OCI-LY1 (cell line): Measurements from ENCODE around the gene PIM3.
"Not testable (repeated sequence)": the region's sequence is repeated elsewhere in the genome, so short reads cannot be mapped to it uniquely, and the experiment has no call there.

Experiments used
- H2AFZ ChIP-seq: fragments of 200-600 bp; sonication (generic), shearing (Covaris generic); 2 replicates; pipeline ENCODE4 v1.6.0; 2014; ENCODE audit warnings: antibody characterized with exemption, mild to moderate bottlenecking, low read length
- H3F3A ChIP-seq: fragments of 200-600 bp; sonication (generic), shearing (Covaris generic); 2 replicates; pipeline ENCODE4 v1.6.0; 2014; ENCODE audit warnings: mild to moderate bottlenecking, antibody characterized with exemption, low read length, moderate library complexity; ENCODE audit not compliant: insufficient read depth
- H3K27ac ChIP-seq: fragments of 200-600 bp; sonication (generic); 2 replicates; pipeline ENCODE4 v1.5.1; 2014; ENCODE audit warnings: low read length, mixed run types, mild to moderate bottlenecking, low read depth; ENCODE audit not compliant: poor library complexity, severe bottlenecking
- H3K27me3 ChIP-seq: fragments of 200-600 bp; sonication (generic); 2 replicates; pipeline ENCODE4 v1.6.0; 2014; ENCODE audit warnings: antibody characterized with exemption, mild to moderate bottlenecking, low read length, moderate library complexity; ENCODE audit not compliant: insufficient read depth
- H3K36me3 ChIP-seq: fragments of 200-600 bp; sonication (generic); 2 replicates; pipeline ENCODE4 v1.6.1; 2014; ENCODE audit warnings: mild to moderate bottlenecking, antibody characterized with exemption, low read length, moderate library complexity, mixed read lengths; ENCODE audit not compliant: insufficient read depth
- H3K4me1 ChIP-seq: fragments of 200-600 bp; sonication (generic); 2 replicates; pipeline ENCODE4 v1.5.1; 2014; ENCODE audit warnings: mild to moderate bottlenecking, low read length, moderate library complexity; ENCODE audit not compliant: insufficient read depth, severe bottlenecking
- H3K4me2 ChIP-seq: fragments of 200-600 bp; sonication (generic), shearing (Covaris generic); 2 replicates; pipeline ENCODE4 v1.6.1; 2014; ENCODE audit warnings: low read length
- H3K4me3 ChIP-seq: fragments of 200-600 bp; sonication (generic); 2 replicates; pipeline ENCODE4 v1.5.1; 2014; ENCODE audit warnings: low read length, low read depth, mild to moderate bottlenecking, mixed read lengths; ENCODE audit not compliant: poor library complexity, severe bottlenecking
- H3K79me2 ChIP-seq: fragments of 200-600 bp; shearing (Covaris generic); 2 replicates; pipeline ENCODE4 v1.6.1; 2016; ENCODE audit warnings: mixed run types, low read length, mixed read lengths; ENCODE audit not compliant: insufficient read depth
- H3K9ac ChIP-seq: fragments of 200-600 bp; sonication (generic), shearing (Covaris generic); 2 replicates; pipeline ENCODE4 v1.6.1; 2014; ENCODE audit warnings: mild to moderate bottlenecking, low read length, mixed read lengths
- H3K9me2 ChIP-seq: fragments of 200-600 bp; sonication (generic), shearing (Covaris generic); 2 replicates; pipeline ENCODE4 v1.6.1; 2014; ENCODE audit warnings: low read depth, mild to moderate bottlenecking, low read length, mixed read lengths
- H3K9me3 ChIP-seq: fragments of 200-600 bp; shearing (Covaris generic); 2 replicates; pipeline ENCODE4 v1.6.1; 2014; ENCODE audit warnings: low read length, mixed read lengths
- H4K20me1 ChIP-seq: fragments of 200-600 bp; sonication (generic), shearing (Covaris generic); 2 replicates; pipeline ENCODE4 v1.6.0; 2016; ENCODE audit warnings: mild to moderate bottlenecking, low read length; ENCODE audit not compliant: insufficient read depth
- EZH2 ChIP-seq: fragments of 200-600 bp; sonication (generic), shearing (Covaris generic); IDR thresholded peaks from 2 replicates; pipeline ENCODE4 v1.8.0; 2017; ENCODE audit warnings: borderline replicate concordance, mixed run types, mild to moderate bottlenecking, antibody characterized with exemption, low read length, moderate library complexity, mixed read lengths
- TF ChIP-seq, protein P1 (sequence below): fragments of 200-600 bp; sonication (generic), shearing (Covaris generic); IDR thresholded peaks from 2 replicates; pipeline ENCODE4 v1.5.1; 2017; ENCODE audit warnings: mild to moderate bottlenecking, antibody characterized with exemption, low read length, moderate library complexity, mixed read lengths

PIM3 gene

DNA sequence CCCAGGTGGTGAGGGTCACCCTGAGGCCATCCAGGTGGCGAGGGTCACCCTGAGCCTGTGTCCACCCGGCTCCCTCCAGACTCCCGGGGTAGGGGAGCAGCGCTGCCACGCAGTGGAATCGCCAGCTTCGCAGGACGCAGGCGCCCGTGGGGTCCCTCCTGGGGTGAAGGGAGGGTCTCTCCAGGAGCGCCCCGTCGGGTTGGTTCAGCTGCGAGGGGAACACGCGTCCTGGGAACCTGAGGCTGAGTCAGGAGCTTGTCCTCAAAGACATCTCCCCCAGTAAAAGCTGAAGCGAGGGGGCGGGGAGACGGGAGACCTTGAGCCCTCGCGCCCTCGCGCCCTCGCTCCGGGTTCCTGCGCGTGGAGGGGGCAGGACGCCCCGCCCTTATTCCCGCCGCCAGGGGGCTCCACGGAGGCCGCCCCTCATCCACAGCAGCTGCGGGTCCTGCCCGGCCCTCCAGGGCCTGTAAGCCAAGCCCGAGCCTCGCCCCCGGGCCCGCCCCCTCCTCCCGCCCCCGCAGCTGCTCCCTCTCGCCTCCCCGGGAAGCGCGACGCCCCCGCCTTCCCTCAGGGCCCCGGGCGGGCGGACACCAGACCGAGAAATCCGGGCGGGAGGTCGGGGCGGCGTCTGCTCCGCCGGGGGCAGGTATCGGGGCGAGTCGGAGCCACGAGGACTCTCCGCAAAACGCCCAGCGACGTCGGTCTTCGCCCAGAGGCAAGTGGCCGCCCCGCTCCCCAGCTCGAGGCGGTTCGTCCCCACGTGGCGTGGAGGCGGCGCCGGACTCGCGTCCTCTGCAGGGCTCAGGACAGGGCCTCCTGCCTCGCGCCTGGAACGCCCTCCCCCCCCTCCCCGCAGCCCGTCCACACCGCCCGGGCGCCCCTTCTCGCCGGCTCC is 22.8 kb downstream of the PIM3 start:
- peaks cover 18% of the 10 kb centered on the region; the same call in 1 of the 2 replicates for H3K9me3 ChIP-seq
- H3K4me1 ChIP-seq = no peaks in the 10 kb centered on the region
- no peak overlapping the region for H3K4me3 ChIP-seq
- no peaks in the 10 kb centered on the region for H3K79me2 ChIP-seq
- no peaks in the 10 kb centered on the region; the same call in 1 of the 2 replicates for H3K36me3 ChIP-seq
- H4K20me1 ChIP-seq = no peaks in the 10 kb centered on the region
- H3K27ac ChIP-seq = no peak overlapping the region
- no peaks in the 10 kb centered on the region for H3F3A ChIP-seq
- H3K27me3 ChIP-seq = peaks cover 11% of the 10 kb centered on the region; the same call in 1 of the 2 replicates
- no peaks in the 10 kb centered on the region for H3K9me2 ChIP-seq
- no peak for TF ChIP-seq EZH2
- TF ChIP-seq, protein P1, sequence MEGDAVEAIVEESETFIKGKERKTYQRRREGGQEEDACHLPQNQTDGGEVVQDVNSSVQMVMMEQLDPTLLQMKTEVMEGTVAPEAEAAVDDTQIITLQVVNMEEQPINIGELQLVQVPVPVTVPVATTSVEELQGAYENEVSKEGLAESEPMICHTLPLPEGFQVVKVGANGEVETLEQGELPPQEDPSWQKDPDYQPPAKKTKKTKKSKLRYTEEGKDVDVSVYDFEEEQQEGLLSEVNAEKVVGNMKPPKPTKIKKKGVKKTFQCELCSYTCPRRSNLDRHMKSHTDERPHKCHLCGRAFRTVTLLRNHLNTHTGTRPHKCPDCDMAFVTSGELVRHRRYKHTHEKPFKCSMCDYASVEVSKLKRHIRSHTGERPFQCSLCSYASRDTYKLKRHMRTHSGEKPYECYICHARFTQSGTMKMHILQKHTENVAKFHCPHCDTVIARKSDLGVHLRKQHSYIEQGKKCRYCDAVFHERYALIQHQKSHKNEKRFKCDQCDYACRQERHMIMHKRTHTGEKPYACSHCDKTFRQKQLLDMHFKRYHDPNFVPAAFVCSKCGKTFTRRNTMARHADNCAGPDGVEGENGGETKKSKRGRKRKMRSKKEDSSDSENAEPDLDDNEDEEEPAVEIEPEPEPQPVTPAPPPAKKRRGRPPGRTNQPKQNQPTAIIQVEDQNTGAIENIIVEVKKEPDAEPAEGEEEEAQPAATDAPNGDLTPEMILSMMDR = no peak
- H3K4me2 ChIP-seq = no peak overlapping the region
- no peak overlapping the region for H2AFZ ChIP-seq
- H3K9ac ChIP-seq = no peak overlapping the region

DNA sequence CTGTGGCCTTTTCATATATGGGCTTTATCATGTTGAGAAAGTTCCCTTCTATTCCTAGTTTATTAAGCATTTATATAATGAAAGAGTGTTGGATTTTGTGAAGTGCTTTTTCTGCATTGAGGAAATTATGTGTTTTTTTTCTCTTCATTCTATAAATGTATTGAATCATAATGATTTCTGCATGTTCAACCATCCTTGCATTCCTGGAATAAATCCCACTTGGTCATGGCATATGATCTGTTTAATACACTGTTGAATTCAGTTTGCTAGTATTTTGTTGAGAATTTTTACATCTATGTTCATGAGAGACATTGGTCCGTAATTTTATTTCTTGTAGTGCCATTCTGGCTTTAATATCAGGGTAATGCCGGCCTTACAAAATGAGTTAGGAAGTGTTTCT is 25.8 kb downstream of the PIM3 start:
- no peaks in the 10 kb centered on the region for H3K4me1 ChIP-seq
- H3F3A ChIP-seq = no peaks in the 10 kb centered on the region
- H3K4me2 ChIP-seq = no peak overlapping the region
- peaks cover 17% of the 10 kb centered on the region; the same call in 1 of the 2 replicates for H3K27me3 ChIP-seq
- TF ChIP-seq, protein P1 = no peak
- TF ChIP-seq EZH2 = no peak
- H4K20me1 ChIP-seq = no peaks in the 10 kb centered on the region
- H3K9me2 ChIP-seq = no peaks in the 10 kb centered on the region
- no peak overlapping the region for H3K4me3 ChIP-seq
- H3K79me2 ChIP-seq = no peaks in the 10 kb centered on the region
- peaks cover 3% of the 10 kb centered on the region; the same call in 1 of the 2 replicates for H3K36me3 ChIP-seq
- H3K27ac ChIP-seq = no peak overlapping the region
- H3K9me3 ChIP-seq = peaks cover 18% of the 10 kb centered on the region
- H2AFZ ChIP-seq = no peak overlapping the region
- H3K9ac ChIP-seq = no peak overlapping the region

DNA sequence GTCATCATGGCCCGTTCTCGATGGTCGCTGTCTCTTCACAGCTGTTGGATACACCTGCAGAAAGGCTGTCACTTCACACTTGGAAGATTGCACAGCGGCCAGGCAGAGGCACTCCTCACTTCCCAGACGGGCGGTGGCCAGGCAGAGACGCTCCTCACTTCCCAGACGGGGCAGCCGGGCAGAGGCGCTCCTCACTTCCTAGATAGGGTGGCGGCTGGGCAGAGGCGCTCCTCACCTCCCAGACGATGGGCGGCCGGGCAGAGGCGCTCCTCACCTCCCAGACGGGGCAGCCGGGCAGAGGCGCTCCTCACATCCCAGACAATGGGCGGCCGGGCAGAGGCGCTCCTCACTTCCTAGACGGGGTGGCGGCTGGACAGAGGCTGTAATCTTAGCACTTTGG is 29.3 kb downstream of the PIM3 start:
- not testable (repeated sequence) for H3K79me2 ChIP-seq, H3K4me2 ChIP-seq, H4K20me1 ChIP-seq, H3K4me1 ChIP-seq, H3F3A ChIP-seq, H3K27ac ChIP-seq, H3K4me3 ChIP-seq, H3K9me2 ChIP-seq, H2AFZ ChIP-seq, H3K9ac ChIP-seq, H3K36me3 ChIP-seq
- Histone ChIP-seq H3K27me3 (peaks cover 16% of the 10 kb centered on the region; the same call in 1 of the 2 replicates), H3K9me3 (peaks cover 19% of the 10 kb centered on the region)
